GM12891 (cell line): ENCODE measurements around the gene TESK2.

Experiments used
- PAX5 ChIP-seq: IDR thresholded peaks from 2 replicates; pipeline ENCODE4 v1.6.1; 2011; ENCODE audit warnings: low read length, moderate library complexity, mild to moderate bottlenecking; ENCODE audit not compliant: insufficient read depth, severe bottlenecking
- POLR2A ChIP-seq: IDR thresholded peaks from 2 replicates; pipeline ENCODE4 v1.6.1; 2011; ENCODE audit warnings: low read depth, low read length, control low read depth
- POLR2AphosphoS5 ChIP-seq: IDR thresholded peaks from 2 replicates; pipeline ENCODE4 v1.6.1; 2011; ENCODE audit warnings: low read depth, low read length, control low read depth
- SPI1 ChIP-seq: IDR thresholded peaks from 2 replicates; pipeline ENCODE4 v1.6.1; 2011; ENCODE audit warnings: low read depth, low read length, control low read depth
- TAF1 ChIP-seq: IDR thresholded peaks from 2 replicates; pipeline ENCODE4 v1.6.1; 2011; ENCODE audit warnings: low read depth, low read length, control low read depth

DNA sequence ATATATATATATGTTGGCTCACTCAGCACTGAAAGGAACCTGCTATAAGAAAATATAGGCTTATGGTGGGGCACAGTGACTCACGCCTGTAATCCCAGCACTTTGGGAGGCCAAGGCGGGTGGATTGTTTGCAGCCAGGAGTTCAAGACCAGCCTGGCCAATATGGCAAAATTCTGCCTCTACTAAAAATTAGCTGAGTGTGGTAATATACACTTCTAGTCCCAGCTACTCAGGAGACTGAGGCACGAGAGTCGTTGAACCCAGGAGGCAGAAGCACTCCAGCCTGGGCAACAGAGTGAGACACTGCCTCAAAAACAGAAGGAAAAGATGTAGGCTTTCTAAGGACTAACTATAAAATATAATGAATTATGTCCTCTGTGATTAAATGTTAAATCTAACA is 136.1 kb downstream of the TESK2 start:
- TF ChIP-seq TAF1 (no peak), POLR2A (no peak), POLR2AphosphoS5 (no peak), PAX5 (no peak), SPI1 (no peak)
